EL (cell line): ENCODE measurements around the gene ARHGAP24.
"Not testable (repeated sequence)": the region's sequence is repeated elsewhere in the genome, so short reads cannot be mapped to it uniquely, and the experiment has no call there.

Experiments
- DNase-seq: peaks from one replicate; pipeline ENCODE4 v3.0.0-alpha.2; 2016

ARHGAP24 gene

GRCh38 chr4:85486425-85487086, 11.6 kb downstream of the ARHGAP24 start:
- DNase-seq: no peak

DNA sequence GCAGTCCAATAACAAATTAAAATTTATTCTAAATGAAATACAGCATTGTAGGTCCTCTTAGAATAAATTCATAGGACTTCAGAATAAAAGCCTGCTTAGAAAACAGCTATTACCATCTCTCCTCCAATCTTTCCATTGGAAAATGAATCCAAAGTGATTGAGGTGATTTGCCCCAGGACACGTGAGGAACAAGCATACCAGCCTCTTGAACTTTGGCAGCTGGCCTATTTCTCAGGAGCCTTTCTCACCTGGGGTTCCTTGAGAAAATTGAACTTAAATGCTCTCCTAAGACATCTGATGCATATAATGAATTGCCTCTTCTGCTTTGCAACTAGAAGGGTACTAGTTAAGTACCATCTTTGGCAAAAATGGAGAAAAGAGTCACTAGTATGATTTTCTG, 13.5 kb downstream of the ARHGAP24 start:
- DNase-seq: no peak

DNA sequence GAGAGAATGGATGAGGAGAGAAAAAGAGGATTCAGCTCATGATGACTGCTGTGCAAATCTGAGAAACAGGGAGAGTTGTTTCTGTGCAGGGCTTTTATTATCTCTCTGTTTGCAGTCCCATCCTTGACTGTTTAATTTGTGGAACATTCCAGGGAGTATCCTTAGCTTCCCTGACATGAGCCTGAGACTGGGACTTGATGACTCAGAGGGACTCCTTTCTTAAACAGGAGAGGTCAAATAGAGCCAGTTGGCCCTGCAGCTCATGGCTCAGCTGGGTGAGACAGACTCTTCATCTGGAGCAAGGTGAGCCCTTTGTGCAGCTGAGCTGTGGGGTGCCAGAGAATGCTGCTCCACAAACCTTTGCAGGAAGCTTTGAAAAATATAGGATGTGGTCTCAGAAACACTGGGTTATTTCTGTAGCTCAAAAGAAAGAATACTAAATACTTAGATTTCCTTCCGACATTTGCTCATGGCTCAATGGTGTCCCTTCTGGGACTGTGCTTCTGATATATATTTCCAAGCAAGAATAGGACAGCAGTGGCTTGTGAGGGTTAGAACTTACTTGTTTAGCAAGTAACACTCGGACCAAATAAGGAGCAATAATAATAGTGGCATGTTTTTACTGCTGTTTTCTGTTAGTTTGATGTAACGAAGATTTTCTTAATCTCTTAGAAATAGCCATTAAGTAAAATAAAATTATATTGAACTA, 14.5 kb downstream of the ARHGAP24 start:
- peak; percentile 72 for DNase-seq

DNA sequence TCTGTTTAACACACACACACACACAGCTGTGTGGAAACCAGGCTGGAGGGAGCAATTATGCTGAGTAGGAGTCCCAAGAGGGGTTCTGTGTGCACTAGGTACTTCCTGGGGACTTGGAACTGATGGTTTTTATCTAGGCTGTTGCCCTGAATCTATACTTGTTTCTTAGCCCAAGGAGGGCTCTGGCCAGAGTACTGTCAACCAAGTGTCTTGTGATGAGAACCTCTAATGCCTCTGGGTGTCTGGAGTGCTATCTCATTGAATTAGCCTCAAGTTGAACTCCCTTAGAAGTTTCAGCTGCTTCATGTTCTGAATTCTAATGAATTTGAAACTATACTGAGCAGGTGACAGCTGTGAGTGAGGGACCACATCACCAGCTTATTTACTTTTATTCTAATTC, 16.6 kb downstream of the ARHGAP24 start:
- no peak for DNase-seq

GRCh38 chr4:85492336-85492735, 17.4 kb downstream of the ARHGAP24 start:
- DNase-seq: no peak

DNA sequence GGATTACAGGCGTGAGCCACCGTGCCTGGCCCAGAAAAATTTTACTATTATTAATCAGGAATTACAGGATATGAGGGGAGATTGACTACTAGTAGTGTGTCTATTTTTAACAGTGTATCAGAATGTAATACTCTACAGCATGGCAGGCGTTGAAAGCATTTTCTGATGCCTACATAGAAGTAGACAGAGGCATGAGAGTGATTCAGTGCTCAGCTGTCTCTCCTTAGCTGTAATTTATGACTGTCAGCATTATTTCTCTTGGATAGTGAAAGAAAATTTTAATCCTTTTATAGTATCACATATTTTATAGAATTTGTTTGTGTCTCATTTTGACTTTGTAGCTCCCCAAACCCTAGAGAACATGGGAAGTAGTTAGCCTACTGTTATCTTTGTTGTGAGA, 20.7 kb downstream of the ARHGAP24 start:
- DNase-seq: peak; percentile 29

- peak; percentile 78 for DNase-seq
Measured at GRCh38 chr4:85496126-85496849, 21.3 kb downstream of the ARHGAP24 start.

DNA sequence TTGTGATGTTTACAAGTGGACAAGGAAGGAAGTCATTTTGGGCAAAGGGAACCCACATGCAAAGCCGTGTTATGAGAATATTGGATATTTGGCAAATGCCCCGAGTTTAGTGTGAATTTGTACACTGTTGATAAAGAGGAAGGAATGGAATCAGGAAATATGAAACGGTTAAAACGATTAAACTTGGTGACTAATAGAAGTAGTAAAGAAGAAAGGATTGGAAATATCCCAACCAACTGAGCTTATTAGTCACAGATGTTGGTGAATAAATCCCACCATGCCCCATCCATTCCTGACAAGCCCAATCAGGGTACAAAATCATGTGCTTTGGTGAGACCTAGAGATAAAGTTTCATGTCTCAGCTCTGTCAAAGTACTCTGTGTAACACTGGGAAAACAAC, 22.0 kb downstream of the ARHGAP24 start:
- peak; percentile 86 for DNase-seq

DNA sequence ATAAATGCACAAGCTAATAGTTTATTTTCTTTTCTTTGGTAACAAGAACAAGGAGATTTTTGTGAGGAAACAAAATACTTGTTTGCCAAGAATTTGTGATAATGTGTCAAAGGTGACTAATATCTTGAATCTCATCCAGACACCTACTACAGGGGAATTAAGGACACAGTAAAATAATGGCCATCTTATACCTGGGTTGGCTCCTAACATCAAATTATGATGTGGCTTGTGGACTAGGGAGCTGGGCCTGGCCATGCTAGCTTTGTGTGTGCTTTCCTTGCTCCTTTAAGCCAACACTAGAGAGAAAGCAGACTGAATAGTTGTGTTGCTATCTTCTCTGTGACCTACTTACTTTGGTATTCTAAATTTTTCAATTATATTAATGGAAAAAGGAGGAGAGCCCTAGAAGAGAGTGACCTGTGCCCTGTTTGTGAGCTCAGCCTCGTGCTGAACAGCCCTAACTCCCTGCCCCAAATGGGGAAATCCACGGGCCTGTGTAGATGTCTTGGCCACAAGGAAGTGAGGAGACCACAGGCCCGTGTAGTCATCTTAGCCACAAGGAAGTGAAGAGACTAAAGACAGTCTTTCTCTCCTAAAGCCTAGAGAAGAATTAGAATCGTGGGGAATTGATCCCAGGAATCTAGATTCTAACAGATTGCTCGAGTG, 23.3 kb downstream of the ARHGAP24 start:
- DNase-seq: peak; percentile 94

- DNase-seq: no peak
Measured at GRCh38 chr4:85499573-85499972, 24.6 kb downstream of the ARHGAP24 start.

DNA sequence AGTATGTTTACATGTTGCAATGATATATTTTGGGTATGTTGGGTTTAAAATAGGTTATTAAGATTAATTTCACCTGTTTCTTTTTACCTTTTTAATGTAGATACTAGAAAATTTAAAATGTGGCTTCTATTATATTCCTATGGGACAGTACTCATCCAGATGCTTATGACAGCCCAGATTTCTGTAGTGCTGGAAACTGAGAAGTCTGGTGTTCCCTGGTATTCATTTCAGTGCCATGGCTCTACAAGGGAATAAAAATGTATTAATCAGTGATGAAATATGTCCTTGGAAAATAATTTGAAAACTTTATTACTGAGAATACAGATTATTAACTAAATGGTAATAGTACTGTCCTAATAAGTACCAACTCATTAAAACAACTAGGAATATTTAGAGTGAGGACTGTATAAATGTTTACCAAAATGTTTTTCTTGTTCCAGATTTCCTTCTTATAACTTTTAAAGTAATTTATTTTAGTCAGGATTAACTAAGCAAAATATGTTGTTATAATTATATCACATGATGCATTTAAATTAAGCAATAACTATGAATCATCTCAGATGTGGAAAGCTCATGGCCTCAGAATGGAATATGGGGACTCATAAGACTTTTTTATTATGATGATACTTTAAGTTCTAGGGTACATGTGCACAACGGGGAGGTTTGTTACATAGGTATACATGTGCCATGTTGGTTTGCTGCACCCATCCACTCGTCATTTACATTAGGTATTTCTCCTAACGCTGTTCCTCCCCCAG, 25.3 kb downstream of the ARHGAP24 start:
- DNase-seq: no peak

GRCh38 chr4:85501145-85501544, 26.2 kb downstream of the ARHGAP24 start:
- not testable (repeated sequence) for DNase-seq

- DNase-seq: no peak
Measured at GRCh38 chr4:85508654-85509053, 33.7 kb downstream of the ARHGAP24 start.

- no peak for DNase-seq
Measured at GRCh38 chr4:85509882-85510631, 35.1 kb downstream of the ARHGAP24 start.

DNA sequence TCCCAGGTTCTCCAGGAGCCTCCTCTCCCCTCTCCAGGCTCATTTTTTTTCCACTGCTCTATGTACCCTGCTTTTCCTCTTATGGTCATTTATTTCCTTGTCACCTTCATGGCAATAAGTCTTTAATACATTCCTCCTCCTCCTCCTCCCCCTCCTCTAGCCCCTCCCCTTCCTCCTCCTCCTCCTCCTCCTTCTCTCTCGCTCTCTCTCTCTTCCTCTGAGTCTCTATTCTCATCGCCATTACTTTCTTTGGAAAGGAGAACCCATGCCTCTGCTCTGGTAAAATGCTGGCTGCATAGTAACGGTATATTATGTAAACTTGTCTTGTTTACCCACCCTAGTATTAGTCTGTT, 35.7 kb downstream of the ARHGAP24 start:
- no peak for DNase-seq

GRCh38 chr4:85512446-85513205, 37.7 kb downstream of the ARHGAP24 start:
- DNase-seq: no peak

- DNase-seq: no peak
Measured at GRCh38 chr4:85514117-85514516, 39.2 kb downstream of the ARHGAP24 start.

GRCh38 chr4:85514783-85515182, 39.8 kb downstream of the ARHGAP24 start:
- no peak for DNase-seq

DNA sequence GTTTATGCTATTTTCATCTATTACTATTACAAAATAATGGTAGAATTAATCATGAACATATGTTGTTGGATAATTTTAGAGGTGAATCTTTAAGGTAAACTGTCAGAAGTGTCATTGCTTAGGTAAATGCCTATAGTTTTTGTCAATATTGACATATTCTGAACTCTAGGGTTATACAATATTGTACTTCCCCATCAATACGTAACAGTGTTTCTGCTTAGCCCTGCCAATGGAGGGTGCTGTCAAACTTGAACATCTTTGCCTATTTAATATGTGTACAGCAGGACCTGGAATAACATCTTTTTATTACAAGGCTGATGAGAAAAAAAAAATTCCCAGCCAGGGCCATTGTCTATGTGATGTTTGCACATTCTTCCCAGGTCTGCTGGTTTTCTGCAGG, 40.8 kb downstream of the ARHGAP24 start:
- no peak for DNase-seq

- DNase-seq: not testable (repeated sequence)
Measured at GRCh38 chr4:85518526-85518925, 43.6 kb downstream of the ARHGAP24 start.
